T-helper 2 cell treated with Interferon-gamma antibody and Interleukin-4, amounts not matched to agents 5 μg/mL and 100 μg/mL, for 36 hours (primary cell): ENCODE data around the gene FRMD3.

Experiments
- DNase-seq: peaks from one replicate; pipeline ENCODE4 v3.0.0; 2021; ENCODE audit warnings: low spot score
- H3K27ac Mint-ChIP-seq: one replicate; pipeline ENCODE4 v1.8.0; 2021; ENCODE audit warnings: mild to moderate bottlenecking, mixed read lengths
- H3K27me3 Mint-ChIP-seq: one replicate; pipeline ENCODE4 v1.8.0; 2021; ENCODE audit warnings: low read depth, mixed read lengths
- H3K36me3 Mint-ChIP-seq: one replicate; pipeline ENCODE4 v1.8.0; 2021; ENCODE audit warnings: low read depth, mixed read lengths
- H3K4me1 Mint-ChIP-seq: one replicate; pipeline ENCODE4 v1.8.0; 2021; ENCODE audit warnings: low read depth, mixed read lengths
- H3K4me3 Mint-ChIP-seq: one replicate; pipeline ENCODE4 v1.8.0; 2022; ENCODE audit warnings: mild to moderate bottlenecking, moderate library complexity, mixed read lengths
- H3K9me3 Mint-ChIP-seq: one replicate; pipeline ENCODE4 v1.8.0; 2021; ENCODE audit warnings: mixed read lengths

FRMD3 gene

GRCh38 chr9:83512621-83513020 lies 25.6 kb downstream of the FRMD3 start:
- no peaks in the 10 kb centered on the region for H3K36me3 Mint-ChIP-seq
- H3K4me1 Mint-ChIP-seq = peaks cover 6% of the 10 kb centered on the region
- H3K9me3 Mint-ChIP-seq = no peaks in the 10 kb centered on the region
- DNase-seq = no peak
- H3K27ac Mint-ChIP-seq = no peak overlapping the region
- H3K4me3 Mint-ChIP-seq = no peak overlapping the region
- peaks cover 6% of the 10 kb centered on the region for H3K27me3 Mint-ChIP-seq

GRCh38 chr9:83511051-83511450 lies 27.1 kb downstream of the FRMD3 start:
- DNase-seq = no peak

DNA sequence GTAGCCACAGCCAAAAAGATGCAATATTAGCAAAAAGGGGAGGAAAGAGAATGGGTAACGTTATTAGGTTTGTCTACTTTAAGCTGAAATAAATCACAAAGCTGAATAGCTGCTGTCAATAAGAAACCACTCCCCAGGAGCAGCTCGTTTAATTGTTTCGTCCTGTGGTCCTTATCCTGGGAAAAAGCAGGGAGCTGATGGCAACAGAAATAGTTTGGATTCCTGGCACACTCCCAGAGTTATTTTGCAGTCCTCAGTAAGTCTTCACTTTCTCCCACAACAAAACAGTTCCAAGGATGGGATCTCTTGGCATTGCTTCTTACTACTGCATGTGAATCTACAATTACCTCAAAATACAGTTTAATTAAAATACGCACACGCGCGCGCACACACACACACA lies 28.8 kb downstream of the FRMD3 start:
- Mint-ChIP-seq H3K4me3 (no peak overlapping the region), H3K27ac (no peak overlapping the region), H3K9me3 (no peaks in the 10 kb centered on the region), H3K36me3 (no peaks in the 10 kb centered on the region), H3K4me1 (peaks cover 6% of the 10 kb centered on the region), H3K27me3 (no peaks in the 10 kb centered on the region)
- DNase-seq = no peak

More at GRCh38 chr9:83511051-83511450, 27.1 kb downstream of the FRMD3 start:
- no peaks in the 10 kb centered on the region for H3K9me3 Mint-ChIP-seq
- no peak overlapping the region for H3K4me3 Mint-ChIP-seq
- no peaks in the 10 kb centered on the region for H3K36me3 Mint-ChIP-seq
- peaks cover 6% of the 10 kb centered on the region for H3K4me1 Mint-ChIP-seq
- H3K27ac Mint-ChIP-seq = no peak overlapping the region
- no peaks in the 10 kb centered on the region for H3K27me3 Mint-ChIP-seq

GRCh38 chr9:83508067-83508466 lies 30.1 kb downstream of the FRMD3 start:
- no peak for DNase-seq
- Mint-ChIP-seq H3K27me3 (no peaks in the 10 kb centered on the region), H3K9me3 (no peaks in the 10 kb centered on the region), H3K4me3 (no peak overlapping the region), H3K27ac (no peak overlapping the region), H3K36me3 (no peaks in the 10 kb centered on the region), H3K4me1 (peaks cover 6% of the 10 kb centered on the region)

GRCh38 chr9:83505282-83505681 lies 32.9 kb downstream of the FRMD3 start:
- no peak overlapping the region for H3K27ac Mint-ChIP-seq
- H3K4me3 Mint-ChIP-seq = no peak overlapping the region
- no peaks in the 10 kb centered on the region for H3K9me3 Mint-ChIP-seq
- DNase-seq = no peak
- H3K36me3 Mint-ChIP-seq = no peaks in the 10 kb centered on the region
- no peaks in the 10 kb centered on the region for H3K27me3 Mint-ChIP-seq
- H3K4me1 Mint-ChIP-seq = peaks cover 6% of the 10 kb centered on the region

GRCh38 chr9:83503866-83504265 lies 34.3 kb downstream of the FRMD3 start:
- Mint-ChIP-seq H3K27ac (no peak overlapping the region), H3K4me1 (peaks cover 6% of the 10 kb centered on the region), H3K9me3 (no peaks in the 10 kb centered on the region), H3K27me3 (peaks cover 4% of the 10 kb centered on the region), H3K4me3 (no peak overlapping the region), H3K36me3 (no peaks in the 10 kb centered on the region)
- no peak for DNase-seq

DNA sequence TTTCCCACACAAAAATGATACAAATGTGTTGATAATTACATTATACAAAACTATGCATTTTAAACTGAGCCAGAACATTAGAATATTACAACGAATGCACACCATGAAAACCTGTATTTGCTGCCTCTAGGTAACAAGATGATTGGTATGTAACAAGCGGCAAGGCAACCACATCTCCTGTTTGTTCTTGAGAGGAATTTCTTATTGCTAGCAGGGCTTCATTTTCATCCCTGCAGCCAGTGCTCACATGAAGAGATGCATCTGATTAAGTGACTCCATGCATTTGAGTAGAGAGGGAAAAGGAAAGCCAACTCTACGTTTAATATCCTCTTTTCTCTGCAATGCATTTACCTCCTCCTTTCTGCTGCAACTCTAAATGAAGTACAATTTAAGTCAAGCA lies 36.6 kb downstream of the FRMD3 start:
- Mint-ChIP-seq H3K4me3 (no peak overlapping the region), H3K9me3 (no peaks in the 10 kb centered on the region), H3K27me3 (peaks cover 6% of the 10 kb centered on the region), H3K4me1 (no peaks in the 10 kb centered on the region), H3K27ac (no peak overlapping the region), H3K36me3 (no peaks in the 10 kb centered on the region)
- DNase-seq = no peak

- Mint-ChIP-seq H3K9me3 (no peaks in the 10 kb centered on the region), H3K36me3 (no peaks in the 10 kb centered on the region), H3K4me1 (no peaks in the 10 kb centered on the region), H3K4me3 (no peak overlapping the region), H3K27ac (no peak overlapping the region), H3K27me3 (peaks cover 6% of the 10 kb centered on the region)
- no peak for DNase-seq
Measured at GRCh38 chr9:83497441-83497840, 40.8 kb downstream of the FRMD3 start.

- Mint-ChIP-seq H3K27me3 (peaks cover 4% of the 10 kb centered on the region), H3K27ac (no peak overlapping the region), H3K4me1 (no peaks in the 10 kb centered on the region), H3K4me3 (no peak overlapping the region), H3K9me3 (no peaks in the 10 kb centered on the region), H3K36me3 (no peaks in the 10 kb centered on the region)
- DNase-seq = no peak
Measured at GRCh38 chr9:83491995-83492394, 46.2 kb downstream of the FRMD3 start.

- no peaks in the 10 kb centered on the region for H3K36me3 Mint-ChIP-seq
- H3K4me1 Mint-ChIP-seq = no peaks in the 10 kb centered on the region
- no peak overlapping the region for H3K4me3 Mint-ChIP-seq
Measured at GRCh38 chr9:83491413-83491812, 46.8 kb downstream of the FRMD3 start.

DNA sequence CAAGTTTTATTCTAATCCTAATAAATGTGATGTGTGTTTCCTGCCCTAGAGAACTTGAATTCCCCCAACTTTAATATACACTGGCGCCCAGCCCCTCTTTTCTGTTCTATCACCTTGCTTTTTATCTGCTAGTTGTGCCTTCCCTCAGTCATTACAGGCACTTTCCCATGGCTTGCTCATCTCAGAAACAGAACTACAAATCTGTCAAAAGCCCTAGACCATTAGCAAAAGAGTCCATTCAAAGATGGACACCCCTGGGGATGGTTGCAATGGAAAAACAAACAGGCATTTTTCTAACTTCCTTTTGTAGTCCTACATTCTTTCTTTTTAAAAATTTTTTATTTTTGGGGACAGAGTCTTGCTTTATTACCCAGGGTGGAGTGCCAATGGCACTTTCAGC lies 48.2 kb downstream of the FRMD3 start:
- no peak for DNase-seq
- H3K27ac Mint-ChIP-seq = no peak overlapping the region
- no peaks in the 10 kb centered on the region for H3K4me1 Mint-ChIP-seq
- H3K9me3 Mint-ChIP-seq = no peaks in the 10 kb centered on the region
- peaks cover 9% of the 10 kb centered on the region for H3K27me3 Mint-ChIP-seq
- no peaks in the 10 kb centered on the region for H3K36me3 Mint-ChIP-seq
- H3K4me3 Mint-ChIP-seq = no peak overlapping the region

More at GRCh38 chr9:83491413-83491812, 46.8 kb downstream of the FRMD3 start:
- Mint-ChIP-seq H3K27me3 (peaks cover 5% of the 10 kb centered on the region), H3K9me3 (no peaks in the 10 kb centered on the region), H3K27ac (no peak overlapping the region)
- no peak for DNase-seq

- DNase-seq = no peak
- Mint-ChIP-seq H3K36me3 (no peaks in the 10 kb centered on the region), H3K27ac (no peak overlapping the region), H3K9me3 (no peaks in the 10 kb centered on the region), H3K27me3 (peaks cover 9% of the 10 kb centered on the region), H3K4me3 (no peak overlapping the region), H3K4me1 (no peaks in the 10 kb centered on the region)
Measured at GRCh38 chr9:83484990-83485389, 53.2 kb downstream of the FRMD3 start.

DNA sequence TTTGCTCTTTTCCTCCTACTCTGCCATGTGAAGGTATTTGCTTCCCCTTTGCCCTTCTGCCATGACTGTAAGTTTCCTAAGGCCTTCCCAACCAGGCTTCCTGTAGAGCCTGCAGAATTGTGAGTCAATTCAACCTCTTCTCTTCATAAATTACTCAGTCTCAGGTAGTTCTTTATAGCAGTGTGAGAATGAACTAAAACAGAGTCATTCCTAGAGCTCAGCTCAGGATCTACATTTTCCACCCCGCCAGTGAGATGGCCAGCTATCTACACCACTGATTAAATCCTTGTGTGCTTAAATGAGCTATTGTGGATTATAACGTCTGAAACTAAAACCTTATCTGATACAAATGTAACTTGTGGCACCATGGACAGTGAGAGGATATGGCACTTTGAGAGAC lies 55.0 kb downstream of the FRMD3 start:
- Mint-ChIP-seq H3K4me1 (no peaks in the 10 kb centered on the region), H3K36me3 (no peaks in the 10 kb centered on the region), H3K27ac (no peak overlapping the region), H3K4me3 (no peak overlapping the region), H3K27me3 (peaks cover 9% of the 10 kb centered on the region), H3K9me3 (peaks cover 4% of the 10 kb centered on the region)
- DNase-seq = no peak

DNA sequence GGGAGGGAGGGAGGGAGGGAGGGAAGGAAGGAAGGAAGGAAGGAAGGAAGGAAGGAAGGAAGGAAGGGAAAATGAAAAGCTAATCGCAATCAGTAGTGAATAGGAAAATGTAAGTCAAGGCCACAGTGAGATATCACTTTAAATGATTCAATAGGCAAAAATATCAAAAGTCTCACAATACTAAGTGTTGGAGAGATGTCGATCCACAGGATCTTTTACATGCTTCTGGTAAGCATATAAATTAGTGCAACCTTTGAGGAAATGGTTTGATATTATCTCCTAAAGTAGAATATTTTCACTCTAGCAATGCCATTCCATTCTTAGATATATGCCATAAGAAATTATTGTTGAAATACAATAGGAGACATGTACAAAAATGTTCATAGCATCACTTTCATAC lies 58.4 kb downstream of the FRMD3 start:
- H3K9me3 Mint-ChIP-seq = peaks cover 4% of the 10 kb centered on the region
- H3K27me3 Mint-ChIP-seq = no peaks in the 10 kb centered on the region
- no peaks in the 10 kb centered on the region for H3K4me1 Mint-ChIP-seq
- H3K36me3 Mint-ChIP-seq = no peaks in the 10 kb centered on the region
- no peak for DNase-seq
- no peak overlapping the region for H3K4me3 Mint-ChIP-seq
- no peak overlapping the region for H3K27ac Mint-ChIP-seq

GRCh38 chr9:83477571-83477970 lies 60.6 kb downstream of the FRMD3 start:
- H3K4me1 Mint-ChIP-seq = peaks cover 18% of the 10 kb centered on the region
- DNase-seq = no peak
- H3K27me3 Mint-ChIP-seq = no peaks in the 10 kb centered on the region
- H3K9me3 Mint-ChIP-seq = peaks cover 4% of the 10 kb centered on the region
- H3K36me3 Mint-ChIP-seq = peaks cover 3% of the 10 kb centered on the region
- no peak overlapping the region for H3K27ac Mint-ChIP-seq
- H3K4me3 Mint-ChIP-seq = no peak overlapping the region
